ENCODE data around the gene DPY19L2.

The DPY19L2 gene

GRCh38 chr12:63525831-63526230 is 142.5 kb downstream of the DPY19L2 start:
- no peaks in the 10 kb centered on the region for H3K36me3 ChIP-seq (ENCODE audit: insufficient read depth, low read length)
- H3K4me1 ChIP-seq (ENCODE audit: insufficient read depth, low read length), result no peaks in the 10 kb centered on the region
- H3K9ac ChIP-seq (ENCODE audit: low read depth, low read length), result no peak overlapping the region
- no peaks in the 10 kb centered on the region; the same call in 1 of the 2 replicates for H3K9me3 ChIP-seq (ENCODE audit: control insufficient read depth, insufficient read depth, low read length)

GRCh38 chr12:63521706-63522105 is 146.6 kb downstream of the DPY19L2 start:
- no peaks in the 10 kb centered on the region for H3K9me3 ChIP-seq (ENCODE audit: control insufficient read depth, insufficient read depth, low read length)
- H3K4me1 ChIP-seq (ENCODE audit: insufficient read depth, low read length), result no peaks in the 10 kb centered on the region
- no peak overlapping the region for H3K9ac ChIP-seq (ENCODE audit: low read depth, low read length)
- H3K36me3 ChIP-seq (ENCODE audit: insufficient read depth, low read length), result no peaks in the 10 kb centered on the region

Data from ES-I3 (cell line).